Astrocyte (in vitro differentiated cells and primary cell): ENCODE results near the gene RIBC2. TPM values are rescaled to one million over a fixed set of nuclear protein-coding genes. Genes with fewer than 3 reads are reported as not detected.

ENCODE experiments used
- DNase-seq: peaks from one replicate; pipeline ENCODE4 v3.0.0-alpha.2; 2010; ENCODE audit warnings: low read depth
- FAIRE-seq: peaks from 2 replicates; lab custom pipeline; 2011; peaks lifted over from hg19 to GRCh38; lab: Jason Lieb, UNC
- H2AFZ ChIP-seq: 2 replicates; pipeline ENCODE4 v1.6.0; 2012; ENCODE audit warnings: low read depth, low read length, inconsistent platforms
- H3K27ac ChIP-seq: 2 replicates; pipeline ENCODE4 v1.5.1; 2011; ENCODE audit warnings: low read depth, low read length, inconsistent platforms
- H3K27me3 ChIP-seq: 2 replicates; pipeline ENCODE4 v1.6.0; 2011; ENCODE audit warnings: low read length, inconsistent platforms; ENCODE audit not compliant: insufficient read depth
- H3K36me3 ChIP-seq: 2 replicates; pipeline ENCODE4 v1.5.1; 2011; ENCODE audit warnings: low read length, inconsistent platforms; ENCODE audit not compliant: insufficient read depth
- H3K4me1 ChIP-seq: 2 replicates; pipeline ENCODE4 v1.5.1; 2011; ENCODE audit warnings: low read length, inconsistent platforms; ENCODE audit not compliant: insufficient read depth
- H3K4me2 ChIP-seq: 2 replicates; pipeline ENCODE4 v1.6.0; 2012; ENCODE audit warnings: low read length, inconsistent platforms
- H3K4me3 ChIP-seq: 2 replicates; pipeline ENCODE4 v1.5.1; 2011; ENCODE audit warnings: low read depth, mild to moderate bottlenecking, low read length, inconsistent platforms; ENCODE audit not compliant: insufficient read depth
- H3K79me2 ChIP-seq: 2 replicates; pipeline ENCODE4 v1.6.0; 2012; ENCODE audit warnings: mild to moderate bottlenecking, low read length, inconsistent platforms; ENCODE audit not compliant: insufficient read depth
- H3K9ac ChIP-seq: 2 replicates; pipeline ENCODE4 v1.6.0; 2012; ENCODE audit warnings: mild to moderate bottlenecking, low read length, inconsistent platforms
- H3K9me3 ChIP-seq: 2 replicates; pipeline ENCODE4 v1.5.1; 2012; ENCODE audit warnings: low read depth, mild to moderate bottlenecking, low read length, inconsistent platforms; ENCODE audit not compliant: insufficient read depth
- H4K20me1 ChIP-seq: 2 replicates; pipeline ENCODE4 v1.6.0; 2012; ENCODE audit warnings: low read length, inconsistent platforms; ENCODE audit not compliant: insufficient read depth
- H3K27ac Mint-ChIP-seq: one replicate; pipeline ENCODE4 v1.8.0; 2021; ENCODE audit warnings: mild to moderate bottlenecking, mixed read lengths; ENCODE audit not compliant: unreplicated experiment
- H3K27me3 Mint-ChIP-seq: one replicate; pipeline ENCODE4 v1.8.0; 2021; ENCODE audit warnings: low read depth, mixed read lengths; ENCODE audit not compliant: unreplicated experiment
- H3K36me3 Mint-ChIP-seq: one replicate; pipeline ENCODE4 v1.8.0; 2021; ENCODE audit warnings: low read depth, mixed read lengths; ENCODE audit not compliant: unreplicated experiment
- H3K4me1 Mint-ChIP-seq: one replicate; pipeline ENCODE4 v1.8.0; 2021; ENCODE audit warnings: low read depth, mixed read lengths; ENCODE audit not compliant: unreplicated experiment
- H3K4me3 Mint-ChIP-seq: one replicate; pipeline ENCODE4 v1.8.0; 2021; ENCODE audit warnings: mild to moderate bottlenecking, moderate library complexity, mixed read lengths; ENCODE audit not compliant: unreplicated experiment
- H3K9me3 Mint-ChIP-seq: one replicate; pipeline ENCODE4 v1.8.0; 2021; ENCODE audit warnings: mild to moderate bottlenecking, mixed read lengths; ENCODE audit not compliant: unreplicated experiment
- CTCF ChIP-seq: IDR thresholded peaks from 2 replicates; pipeline ENCODE4 v1.5.1; 2011; ENCODE audit warnings: low read depth, mild to moderate bottlenecking, inconsistent platforms, low read length, moderate library complexity; ENCODE audit not compliant: insufficient read depth
- EZH2 ChIP-seq: IDR thresholded peaks from 2 replicates; pipeline ENCODE4 v1.6.1; 2012; ENCODE audit warnings: mild to moderate bottlenecking, low read length, inconsistent platforms; ENCODE audit not compliant: insufficient read depth
- total RNA-seq: library from RNA; stranded (reverse); gene quantifications from 2 replicates; pipeline ENCODE4 v1.2.1, GENCODE V29; 2021

Gene RIBC2
- total RNA-seq, 1 donor from 2014 or later, result not detected

GRCh38 chr22:45472426-45472825 lies 58.9 kb downstream of the RIBC2 start:
- no peak overlapping the region for H3K27ac Mint-ChIP-seq
- Histone ChIP-seq H3K4me2 (no peak overlapping the region), H3K79me2 (no peaks in the 10 kb centered on the region), H3K27me3 (no peaks in the 10 kb centered on the region), H3K4me1 (peaks cover 12% of the 10 kb centered on the region), H3K36me3 (no peaks in the 10 kb centered on the region), H4K20me1 (no peaks in the 10 kb centered on the region), H2AFZ (no peak overlapping the region), H3K9ac (no peak overlapping the region), H3K4me3 (no peak overlapping the region), H3K27ac (no peak overlapping the region), H3K9me3 (peaks cover 4% of the 10 kb centered on the region)
- TF ChIP-seq EZH2, result no peak
- no peak for TF ChIP-seq CTCF
- H3K36me3 Mint-ChIP-seq, result no peaks in the 10 kb centered on the region
- H3K9me3 Mint-ChIP-seq, result peaks cover 4% of the 10 kb centered on the region
- H3K4me1 Mint-ChIP-seq, result peaks cover 10% of the 10 kb centered on the region
- FAIRE-seq (no peak), DNase-seq (no peak)
- H3K4me3 Mint-ChIP-seq, result no peak overlapping the region
- H3K27me3 Mint-ChIP-seq, result peaks cover 18% of the 10 kb centered on the region

- H3K4me1 Mint-ChIP-seq, result peaks cover 10% of the 10 kb centered on the region
- TF ChIP-seq CTCF, result no peak
- no peak for TF ChIP-seq EZH2
Observed at GRCh38 chr22:45473626-45474237, 60.2 kb downstream of the RIBC2 start.

GRCh38 chr22:45475063-45475747 lies 61.7 kb downstream of the RIBC2 start:
- Histone ChIP-seq H3K27ac (no peak overlapping the region), H3K4me3 (no peak overlapping the region), H3K9ac (no peak overlapping the region), H3K4me1 (peaks cover 4% of the 10 kb centered on the region), H3K27me3 (no peaks in the 10 kb centered on the region), H3K36me3 (no peaks in the 10 kb centered on the region), H3K9me3 (no peaks in the 10 kb centered on the region), H2AFZ (no peak overlapping the region), H3K79me2 (no peaks in the 10 kb centered on the region), H3K4me2 (no peak overlapping the region), H4K20me1 (no peaks in the 10 kb centered on the region)
- H3K4me1 Mint-ChIP-seq, result no peaks in the 10 kb centered on the region
- H3K4me3 Mint-ChIP-seq, result no peak overlapping the region
- DNase-seq (no peak), FAIRE-seq (no peak)
- H3K36me3 Mint-ChIP-seq, result no peaks in the 10 kb centered on the region
- no peaks in the 10 kb centered on the region for H3K9me3 Mint-ChIP-seq
- no peak overlapping the region for H3K27ac Mint-ChIP-seq
- peaks cover 18% of the 10 kb centered on the region for H3K27me3 Mint-ChIP-seq
- no peak for TF ChIP-seq EZH2
- no peak for TF ChIP-seq CTCF

More at GRCh38 chr22:45473626-45474237, 60.2 kb downstream of the RIBC2 start:
- Histone ChIP-seq H2AFZ (no peak overlapping the region), H3K9ac (no peak overlapping the region), H3K27ac (no peak overlapping the region), H3K36me3 (no peaks in the 10 kb centered on the region), H3K4me2 (no peak overlapping the region), H3K27me3 (no peaks in the 10 kb centered on the region), H3K9me3 (no peaks in the 10 kb centered on the region), H3K4me3 (no peak overlapping the region), H4K20me1 (no peaks in the 10 kb centered on the region), H3K4me1 (peaks cover 17% of the 10 kb centered on the region), H3K79me2 (no peaks in the 10 kb centered on the region)
- Mint-ChIP-seq H3K36me3 (no peaks in the 10 kb centered on the region), H3K27ac (no peak overlapping the region), H3K9me3 (no peaks in the 10 kb centered on the region), H3K4me3 (no peak overlapping the region), H3K27me3 (peaks cover 18% of the 10 kb centered on the region)
- no peak for DNase-seq
- FAIRE-seq, result no peak
